H1 (cell line): ENCODE data around the gene GPR18. TPM values are rescaled to one million over a fixed set of nuclear protein-coding genes. Genes with fewer than 3 reads are reported as not detected.

Experiments used
- CTCF ChIA-PET: fragments of 300-600 bp; sonication (Branson Sonifier 250); formaldehyde crosslinking; loops from one replicate; lab custom pipeline; 2021; ENCODE audit not compliant: partially characterized antibody; lab: Charles Lee
- POLR2A ChIA-PET: fragments of 300-600 bp; sonication (Branson Sonifier 250); formaldehyde crosslinking; loops from one replicate; lab custom pipeline; 2021; ENCODE audit warnings: inconsistent platforms; ENCODE audit not compliant: partially characterized antibody; lab: Charles Lee
- DNase-seq, 2 experiments: peaks; one replicate each; pipeline versions ENCODE4 v3.0.0 to v3.0.0-alpha.2; 2010 to 2022; ENCODE audit warnings: low spot score in 2 of 2, low read depth in 1 of 2, mixed read lengths in 1 of 2
- FAIRE-seq: peaks from 2 replicates; lab custom pipeline; 2011; peaks lifted over from hg19 to GRCh38; lab: Jason Lieb, UNC
- H2AFZ ChIP-seq: 2 replicates; pipeline ENCODE4 v1.8.1; 2012; ENCODE audit warnings: low read length, inconsistent platforms
- H2AK5ac ChIP-seq: 2 replicates; pipeline ENCODE4 v1.6.1; 2013; ENCODE audit warnings: low read depth, low read length
- H2BK120ac ChIP-seq: replicated peaks from 2 replicates; pipeline ENCODE3; 2013; ENCODE audit warnings: low read depth, low read length, inconsistent platforms
- H2BK12ac ChIP-seq: 2 replicates; pipeline ENCODE4 v1.6.1; 2013; ENCODE audit warnings: low read depth, low read length
- H2BK15ac ChIP-seq: 2 replicates; pipeline ENCODE4 v1.6.1; 2013; ENCODE audit warnings: low read length
- H2BK20ac ChIP-seq: 2 replicates; pipeline ENCODE4 v1.6.1; 2013; ENCODE audit warnings: low read length
- H2BK5ac ChIP-seq: 2 replicates; pipeline ENCODE4 v1.6.1; 2013; ENCODE audit warnings: low read depth, low read length
- H3K14ac ChIP-seq: 2 replicates; pipeline ENCODE4 v1.6.1; 2013; ENCODE audit warnings: inconsistent platforms; ENCODE audit not compliant: insufficient read length
- H3K18ac ChIP-seq: 2 replicates; pipeline ENCODE4 v1.6.1; 2013; ENCODE audit warnings: low read length; ENCODE audit errors: extremely low read depth
- H3K23ac ChIP-seq: 2 replicates; pipeline ENCODE4 v1.6.1; 2013; ENCODE audit warnings: inconsistent platforms; ENCODE audit not compliant: insufficient read length
- H3K23me2 ChIP-seq: 2 replicates; pipeline ENCODE4 v1.6.1; 2013; ENCODE audit warnings: low read depth, low read length
- H3K27ac ChIP-seq: 2 replicates; pipeline ENCODE4 v1.6.1; 2011; ENCODE audit warnings: low read depth, low read length, inconsistent platforms
- H3K27me3 ChIP-seq, 4 experiments: replicated peaks in 1 of 4; 1 replicate in 1 of 4; 2 replicates in 3 of 4; pipeline versions ENCODE4 v1.6.1 to v1.8.1; 2011 to 2013; ENCODE audit warnings: low read length in 3 of 4, mild to moderate bottlenecking in 3 of 4, inconsistent platforms in 2 of 4, mixed read lengths in 2 of 4, moderate library complexity in 1 of 4; ENCODE audit not compliant: control insufficient read depth in 3 of 4, insufficient read depth in 3 of 4; ENCODE audit errors: extremely low read depth in 1 of 4
- H3K36me3 ChIP-seq, 4 experiments: 2 replicates each; pipeline versions ENCODE4 v1.6.1 to v1.8.1; 2011 to 2013; ENCODE audit warnings: mild to moderate bottlenecking in 4 of 4, low read length in 3 of 4, moderate library complexity in 2 of 4, control low read depth in 1 of 4, inconsistent platforms in 1 of 4; ENCODE audit not compliant: insufficient read depth in 4 of 4, control insufficient read depth in 2 of 4
- H3K4ac ChIP-seq: replicated peaks from 2 replicates; pipeline ENCODE3; 2013; ENCODE audit warnings: low read length, low read depth, mixed read lengths, inconsistent platforms; ENCODE audit not compliant: insufficient read length
- H3K4me1 ChIP-seq, 4 experiments: replicated peaks in 1 of 4; 1 replicate in 1 of 4; 2 replicates in 3 of 4; pipeline versions ENCODE4 v1.6.1 to v1.8.1; 2011 to 2013; ENCODE audit warnings: low read length in 3 of 4, inconsistent platforms in 2 of 4, mixed read lengths in 1 of 4; ENCODE audit not compliant: insufficient read depth in 4 of 4, control insufficient read depth in 3 of 4
- H3K4me2 ChIP-seq, 2 experiments: 2 replicates each; pipeline versions ENCODE4 v1.6.1 to v1.8.1; 2011 to 2013; ENCODE audit warnings: low read depth in 2 of 2, low read length in 2 of 2, control low read depth in 1 of 2, inconsistent platforms in 1 of 2, mild to moderate bottlenecking in 1 of 2; ENCODE audit not compliant: insufficient read depth in 1 of 2
- H3K4me3 ChIP-seq, 4 experiments: fragments of 200-600, 300-600 bp in 1 of 4; sonication (generic), shearing (Covaris generic), sonication (Bioruptor Twin) in 1 of 4; 2 replicates each; pipeline versions ENCODE4 v1.5.1 to v1.8.1; 2011 to 2016; ENCODE audit warnings: low read length in 4 of 4, low read depth in 3 of 4, control low read depth in 2 of 4, inconsistent platforms in 2 of 4, mild to moderate bottlenecking in 2 of 4, mixed read lengths in 1 of 4, moderate library complexity in 1 of 4; ENCODE audit not compliant: insufficient read depth in 2 of 4; ENCODE audit errors: extremely low read depth in 1 of 4
- H3K56ac ChIP-seq: replicated peaks from 2 replicates; pipeline ENCODE3; 2013; ENCODE audit warnings: low read depth, mild to moderate bottlenecking, mixed read lengths, low read length, inconsistent platforms; ENCODE audit not compliant: insufficient read length
- H3K79me1 ChIP-seq: 2 replicates; pipeline ENCODE4 v1.6.1; 2013; ENCODE audit warnings: low read depth, low read length, control low read depth
- H3K79me2 ChIP-seq, 2 experiments: 2 replicates each; pipeline versions ENCODE4 v1.6.1 to v1.8.1; 2012 to 2013; ENCODE audit warnings: low read length in 2 of 2, mild to moderate bottlenecking in 2 of 2, inconsistent platforms in 1 of 2; ENCODE audit not compliant: insufficient read depth in 2 of 2, control insufficient read depth in 1 of 2
- H3K9ac ChIP-seq, 4 experiments: replicated peaks in 1 of 4; 1 replicate in 1 of 4; 2 replicates in 3 of 4; pipeline versions ENCODE4 v1.6.1 to v1.8.1; 2011 to 2013; ENCODE audit warnings: low read depth in 3 of 4, low read length in 3 of 4, control low read depth in 2 of 4, mild to moderate bottlenecking in 2 of 4, moderate library complexity in 2 of 4, inconsistent platforms in 1 of 4; ENCODE audit errors: extremely low read depth in 1 of 4
- H3K9me3 ChIP-seq, 2 experiments: 2 replicates each; pipeline versions ENCODE4 v1.6.1 to v1.8.1; 2012 to 2013; ENCODE audit warnings: mild to moderate bottlenecking in 2 of 2, moderate library complexity in 2 of 2, control low read depth in 1 of 2, inconsistent platforms in 1 of 2, low read depth in 1 of 2, low read length in 1 of 2, mixed read lengths in 1 of 2; ENCODE audit not compliant: insufficient read depth in 2 of 2
- H4K20me1 ChIP-seq, 2 experiments: replicated peaks in 1 of 2; 2 replicates each; pipeline versions ENCODE3 to v1.8.1; 2011 to 2013; ENCODE audit warnings: inconsistent platforms in 2 of 2, low read length in 2 of 2, mild to moderate bottlenecking in 1 of 2; ENCODE audit not compliant: insufficient read depth in 2 of 2, control insufficient read depth in 1 of 2
- H4K5ac ChIP-seq: 2 replicates; pipeline ENCODE4 v1.6.1; 2013; ENCODE audit warnings: low read length, low read depth, mixed read lengths, inconsistent platforms; ENCODE audit not compliant: insufficient read length
- H4K8ac ChIP-seq: 2 replicates; pipeline ENCODE4 v1.8.0; 2013; ENCODE audit warnings: mild to moderate bottlenecking, moderate library complexity, low read length, inconsistent platforms; ENCODE audit not compliant: insufficient read depth; ENCODE audit errors: extremely low read depth
- H4K91ac ChIP-seq: replicated peaks from 2 replicates; pipeline ENCODE3; 2013; ENCODE audit warnings: low read length, mixed read lengths, inconsistent platforms; ENCODE audit not compliant: insufficient read length
- CREB1 ChIP-seq: IDR thresholded peaks from 2 replicates; pipeline ENCODE4 v1.6.1; 2012; ENCODE audit warnings: inconsistent platforms
- EZH2 ChIP-seq: fragments of 200-600 bp; sonication (generic); IDR thresholded peaks from 2 replicates; pipeline ENCODE4 v1.7.1; 2012; ENCODE audit warnings: low read depth, mild to moderate bottlenecking, moderate library complexity, low read length, inconsistent platforms; ENCODE audit not compliant: severe bottlenecking
- JUND ChIP-seq: IDR thresholded peaks from 2 replicates; pipeline ENCODE4 v1.6.1; 2011; ENCODE audit warnings: mild to moderate bottlenecking, improper control_type of control experiment, low read length
- KDM4A ChIP-seq: IDR thresholded peaks from one replicate; pipeline ENCODE4 v1.7.1; 2012; ENCODE audit warnings: low read depth, mild to moderate bottlenecking, moderate library complexity, low read length, inconsistent platforms; ENCODE audit not compliant: severe bottlenecking
- KDM5A ChIP-seq: fragments of 200-600 bp; IDR thresholded peaks from 2 replicates; pipeline ENCODE4 v1.7.1; 2012; ENCODE audit warnings: mild to moderate bottlenecking, low read length, inconsistent platforms, mixed read lengths
- MAFK ChIP-seq: IDR thresholded peaks from 2 replicates; pipeline ENCODE4 v1.6.1; 2012; ENCODE audit warnings: low read depth, mild to moderate bottlenecking, improper control_type of control experiment, low read length
- NANOG ChIP-seq: IDR thresholded peaks from 2 replicates; pipeline ENCODE4 v1.6.1; 2011; ENCODE audit warnings: low read length, low read depth, mild to moderate bottlenecking, inconsistent platforms; ENCODE audit not compliant: insufficient read depth, poor library complexity, severe bottlenecking
- PHF8 ChIP-seq: fragments of 200-600 bp; sonication (generic); conservative IDR thresholded peaks from 2 replicates; pipeline ENCODE4 v1.7.1; 2012; ENCODE audit warnings: low read depth, mild to moderate bottlenecking, inconsistent platforms, low read length, moderate library complexity
- RBBP5 ChIP-seq: IDR thresholded peaks from 2 replicates; pipeline ENCODE4 v1.7.1; 2012; ENCODE audit warnings: low read depth, mild to moderate bottlenecking, inconsistent platforms, low read length, moderate library complexity, borderline replicate concordance
- SIRT6 ChIP-seq: IDR thresholded peaks from one replicate; pipeline ENCODE4 v1.7.1; 2012; ENCODE audit warnings: low read length, inconsistent platforms
- SP4 ChIP-seq: IDR thresholded peaks from 2 replicates; pipeline ENCODE4 v1.6.1; 2012; ENCODE audit warnings: low read length, inconsistent platforms
- ZNF274 ChIP-seq: IDR thresholded peaks from 2 replicates; pipeline ENCODE4 v1.7.0; 2012; ENCODE audit warnings: low read length, borderline replicate concordance; ENCODE audit errors: extremely low read depth
- WGBS, 2 experiments: shearing (Covaris generic) in 1 of 2; methylation state at CpG; one replicate each; pipeline versions ENCODE4 v1.1.6 to v1.1.7; 2013 to 2015; ENCODE audit warnings: low lambda C conversion rate in 2 of 2, mixed read lengths in 2 of 2, inconsistent platforms in 1 of 2, low coverage in 1 of 2, missing lambda C conversion rate in 1 of 2; ENCODE audit not compliant: insufficient replicate concordance in 2 of 2, insufficient coverage in 1 of 2, insufficient read length in 1 of 2; ENCODE audit errors: extremely low coverage in 1 of 2, missing lambda C conversion rate in 1 of 2; 5-methylcytosine and 5-hydroxymethylcytosine counted together
- polyA plus RNA-seq, 7 experiments: library from polyadenylated mRNA; depleted of rRNA in 3 of 7; stranded (reverse) in 5 of 7; unstranded in 2 of 7; fragments of >200 nt in 5 of 7; fragments of 200-250 nt in 2 of 7; gene quantifications; 1 replicate in 5 of 7; 2 replicates in 1 of 7; 4 replicates in 1 of 7; pipeline versions ENCODE4 v1.2.1 to v1.2.3, GENCODE V29; 2011 to 2013; ENCODE audit warnings: missing spikeins in 2 of 7, mixed read lengths in 2 of 7
- total RNA-seq: library from RNA; stranded (reverse); fragmentation: NEBNext Ultra II Directional; extraction: Animal tissue kit (Norgen Biotek cat#: 25700); gene quantifications from 2 replicates; pipeline ENCODE4 v1.2.1, GENCODE V29; 2021
- TF ChIP-seq, protein P1 (sequence below): IDR thresholded peaks from 2 replicates; pipeline ENCODE4 v1.6.1; 2011; ENCODE audit warnings: low read depth, mild to moderate bottlenecking, low read length; ENCODE audit not compliant: insufficient read depth
- TF ChIP-seq, protein P2 (sequence below): IDR thresholded peaks from 2 replicates; pipeline ENCODE4 v1.6.1; 2012; ENCODE audit warnings: inconsistent platforms

Gene GPR18
- total and polyA plus RNA-seq, 2 of the 8 experiments (the other 6 are each of a cell fraction or from before 2014, with no cell fraction given) = not detected

DNA sequence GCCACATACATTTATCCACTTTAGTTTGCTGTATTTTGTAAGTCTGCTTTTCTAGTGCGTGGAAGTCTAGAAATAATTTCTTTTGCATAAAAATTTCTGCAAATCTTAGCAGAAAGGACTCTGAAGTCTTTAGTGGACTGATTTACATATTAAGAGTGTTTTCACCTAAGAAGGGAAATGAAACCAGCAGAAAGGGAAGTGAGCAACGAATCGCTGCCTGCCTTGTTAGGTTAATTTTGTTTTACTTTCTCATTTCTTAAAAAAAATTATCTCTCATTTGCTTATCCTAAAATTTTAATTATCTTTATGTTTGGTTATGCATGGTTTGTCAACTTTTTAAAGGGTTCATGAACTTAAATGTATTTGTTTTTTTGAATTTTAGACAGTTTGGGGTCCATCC lies 767 bp upstream of the GPR18 start:
- no peak overlapping the region for H2BK5ac ChIP-seq
- no peak overlapping the region for H4K8ac ChIP-seq
- peaks cover 0 to 3% of the 10 kb centered on the region in 2 experiments for H4K20me1 ChIP-seq
- no peaks in the 10 kb centered on the region for H3K23me2 ChIP-seq
- ChIA-PET POLR2A (no interaction called here), CTCF (interaction anchor here (0.8 to 2.5 kb wide), 7 partner anchors 9 to 129 kb away, joined by 3 to 17 read pairs (median 4); no protein-coding TSS in a partner anchor)
- H3K27me3 ChIP-seq = no peaks in the 10 kb centered on the region
- no peak overlapping the region for H3K27ac ChIP-seq
- H3K4ac ChIP-seq = no peak overlapping the region
- no peak overlapping the region for H3K23ac ChIP-seq
- no peak overlapping the region for H3K9ac ChIP-seq
- no peak overlapping the region for H3K14ac ChIP-seq
- H3K18ac ChIP-seq = no peak overlapping the region
- DNase-seq (no peak), FAIRE-seq (no peak)
- WGBS, 2 experiments = 81% methylated on average over 3 of the region's 3 CpGs; no CpG with 5 or more reads in 1 of the 2 experiments
- no peak overlapping the region for H4K5ac ChIP-seq
- H4K91ac ChIP-seq = no peak overlapping the region
- H3K9me3 ChIP-seq = no peaks in the 10 kb centered on the region
- H2BK120ac ChIP-seq = no peak overlapping the region
- peaks cover 0 to 4% (median 1%) of the 10 kb centered on the region in 4 experiments; a peak in 2 of 8 replicates for H3K36me3 ChIP-seq
- H3K79me1 ChIP-seq = no peaks in the 10 kb centered on the region
- H3K79me2 ChIP-seq = no peaks in the 10 kb centered on the region
- no peak overlapping the region for H3K56ac ChIP-seq
- no peaks in the 10 kb centered on the region for H3K4me1 ChIP-seq
- no peak overlapping the region for H2BK15ac ChIP-seq
- no peak overlapping the region for H2AFZ ChIP-seq
- H2AK5ac ChIP-seq = no peak overlapping the region
- no peak overlapping the region for H2BK20ac ChIP-seq
- H3K4me2 ChIP-seq = no peak overlapping the region
- H2BK12ac ChIP-seq = no peak overlapping the region
- no peak overlapping the region for H3K4me3 ChIP-seq
- TF ChIP-seq KDM4A (no peak), MAFK (no peak), ZNF274 (no peak), SIRT6 (no peak), RBBP5 (no peak), EZH2 (no peak), KDM5A (no peak), PHF8 (no peak), JUND (no peak), CREB1 (no peak), NANOG (no peak), SP4 (no peak)
- TF ChIP-seq, protein P1, sequence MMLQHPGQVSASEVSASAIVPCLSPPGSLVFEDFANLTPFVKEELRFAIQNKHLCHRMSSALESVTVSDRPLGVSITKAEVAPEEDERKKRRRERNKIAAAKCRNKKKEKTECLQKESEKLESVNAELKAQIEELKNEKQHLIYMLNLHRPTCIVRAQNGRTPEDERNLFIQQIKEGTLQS = no peak
- TF ChIP-seq, protein P2, sequence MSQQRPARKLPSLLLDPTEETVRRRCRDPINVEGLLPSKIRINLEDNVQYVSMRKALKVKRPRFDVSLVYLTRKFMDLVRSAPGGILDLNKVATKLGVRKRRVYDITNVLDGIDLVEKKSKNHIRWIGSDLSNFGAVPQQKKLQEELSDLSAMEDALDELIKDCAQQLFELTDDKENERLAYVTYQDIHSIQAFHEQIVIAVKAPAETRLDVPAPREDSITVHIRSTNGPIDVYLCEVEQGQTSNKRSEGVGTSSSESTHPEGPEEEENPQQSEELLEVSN = no peak
